Bronchial epithelial cell (primary cell): ENCODE data around the gene BPIFB3. TPM values are rescaled to one million over a fixed set of nuclear protein-coding genes. Genes with fewer than 3 reads are reported as not detected.
"Not testable (repeated sequence)": the region's sequence is repeated elsewhere in the genome, so short reads cannot be mapped to it uniquely, and the experiment has no call there.

Experiments used
- DNase-seq: peaks from one replicate; pipeline ENCODE4 v3.0.0-alpha.2; 2010; ENCODE audit warnings: low read depth
- FAIRE-seq: peaks from 2 replicates; lab custom pipeline; 2011; peaks lifted over from hg19 to GRCh38; lab: Jason Lieb, UNC
- H3K27me3 ChIP-seq: 2 replicates; pipeline ENCODE4 v1.5.1; 2011; ENCODE audit warnings: low read length; ENCODE audit not compliant: control insufficient read depth, insufficient read depth
- H3K36me3 ChIP-seq: 2 replicates; pipeline ENCODE4 v1.5.1; 2011; ENCODE audit warnings: low read length; ENCODE audit not compliant: control insufficient read depth, insufficient read depth
- H3K4me3 ChIP-seq: 2 replicates; pipeline ENCODE4 v1.5.1; 2011; ENCODE audit warnings: mild to moderate bottlenecking, low read depth, low read length, control low read depth
- total RNA-seq: library from RNA; depleted of rRNA; stranded (reverse); fragments of >200 nt; gene quantifications from 2 replicates; pipeline ENCODE4 v1.2.1, GENCODE V29; 2014
- TF ChIP-seq, protein P1 (sequence below): IDR thresholded peaks from 2 replicates; pipeline ENCODE4 v1.5.1; 2011; ENCODE audit warnings: mild to moderate bottlenecking, moderate library complexity, low read length, control low read depth, inconsistent platforms; ENCODE audit not compliant: insufficient read depth, severe bottlenecking

The BPIFB3 gene
- total RNA-seq, 1 donor from 2014 or later: not detected

DNA sequence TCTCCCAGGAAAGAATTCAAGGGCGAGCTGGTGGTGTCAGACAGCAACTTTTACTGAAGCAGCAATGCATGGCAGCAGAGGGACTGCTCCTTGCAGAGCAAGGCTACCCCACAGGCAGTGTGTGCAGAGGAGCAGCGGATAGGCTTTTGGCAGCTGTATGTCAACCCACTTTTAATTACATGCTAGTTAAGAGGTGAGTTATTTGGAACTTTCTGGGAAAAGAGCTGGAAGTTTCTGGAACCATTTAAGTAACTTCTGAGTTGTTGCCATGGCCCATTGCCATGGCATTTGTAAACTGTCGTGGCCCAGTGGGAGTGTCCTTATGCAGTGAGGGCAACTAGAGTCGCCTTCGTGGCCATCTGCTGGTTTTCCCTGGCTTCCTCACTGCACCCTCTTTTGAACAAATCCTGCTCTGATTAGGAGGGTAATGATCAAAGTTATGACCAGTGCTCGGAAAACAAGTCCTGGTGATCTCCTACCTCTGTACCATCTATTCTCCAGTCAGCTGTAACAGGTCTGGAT lies 59.7 kb downstream of the BPIFB3 start:
- no peak for FAIRE-seq
- no peaks in the 10 kb centered on the region for H3K27me3 ChIP-seq

DNA sequence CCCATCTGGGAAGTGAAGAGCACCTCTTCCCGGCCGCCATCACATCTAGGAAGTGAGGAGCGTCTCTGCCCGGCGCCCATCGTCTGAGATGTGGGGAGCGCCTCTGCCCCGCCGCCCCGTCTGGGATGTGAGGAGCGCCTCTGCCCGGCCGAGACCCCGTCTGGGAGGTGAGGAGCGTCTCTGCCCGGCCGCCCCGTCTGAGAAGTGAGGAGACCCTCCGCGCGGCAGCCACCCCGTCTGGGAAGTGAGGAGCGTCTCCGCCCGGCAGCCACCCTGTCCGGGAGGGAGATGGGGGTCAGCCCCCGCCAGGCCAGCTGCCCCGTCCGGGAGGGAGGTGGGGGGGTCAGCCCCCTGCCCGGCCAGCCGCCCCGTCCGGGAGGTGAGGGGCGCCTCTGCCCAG lies 61.8 kb downstream of the BPIFB3 start:
- DNase-seq, H3K27me3 ChIP-seq, H3K4me3 ChIP-seq, FAIRE-seq, H3K36me3 ChIP-seq: not testable (repeated sequence)

More for the DNA sequence above, 59.7 kb downstream of the BPIFB3 start:
- TF ChIP-seq, protein P1, sequence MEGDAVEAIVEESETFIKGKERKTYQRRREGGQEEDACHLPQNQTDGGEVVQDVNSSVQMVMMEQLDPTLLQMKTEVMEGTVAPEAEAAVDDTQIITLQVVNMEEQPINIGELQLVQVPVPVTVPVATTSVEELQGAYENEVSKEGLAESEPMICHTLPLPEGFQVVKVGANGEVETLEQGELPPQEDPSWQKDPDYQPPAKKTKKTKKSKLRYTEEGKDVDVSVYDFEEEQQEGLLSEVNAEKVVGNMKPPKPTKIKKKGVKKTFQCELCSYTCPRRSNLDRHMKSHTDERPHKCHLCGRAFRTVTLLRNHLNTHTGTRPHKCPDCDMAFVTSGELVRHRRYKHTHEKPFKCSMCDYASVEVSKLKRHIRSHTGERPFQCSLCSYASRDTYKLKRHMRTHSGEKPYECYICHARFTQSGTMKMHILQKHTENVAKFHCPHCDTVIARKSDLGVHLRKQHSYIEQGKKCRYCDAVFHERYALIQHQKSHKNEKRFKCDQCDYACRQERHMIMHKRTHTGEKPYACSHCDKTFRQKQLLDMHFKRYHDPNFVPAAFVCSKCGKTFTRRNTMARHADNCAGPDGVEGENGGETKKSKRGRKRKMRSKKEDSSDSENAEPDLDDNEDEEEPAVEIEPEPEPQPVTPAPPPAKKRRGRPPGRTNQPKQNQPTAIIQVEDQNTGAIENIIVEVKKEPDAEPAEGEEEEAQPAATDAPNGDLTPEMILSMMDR: no peak
- no peak for DNase-seq
- Histone ChIP-seq H3K36me3 (no peaks in the 10 kb centered on the region), H3K4me3 (no peak overlapping the region)

DNA sequence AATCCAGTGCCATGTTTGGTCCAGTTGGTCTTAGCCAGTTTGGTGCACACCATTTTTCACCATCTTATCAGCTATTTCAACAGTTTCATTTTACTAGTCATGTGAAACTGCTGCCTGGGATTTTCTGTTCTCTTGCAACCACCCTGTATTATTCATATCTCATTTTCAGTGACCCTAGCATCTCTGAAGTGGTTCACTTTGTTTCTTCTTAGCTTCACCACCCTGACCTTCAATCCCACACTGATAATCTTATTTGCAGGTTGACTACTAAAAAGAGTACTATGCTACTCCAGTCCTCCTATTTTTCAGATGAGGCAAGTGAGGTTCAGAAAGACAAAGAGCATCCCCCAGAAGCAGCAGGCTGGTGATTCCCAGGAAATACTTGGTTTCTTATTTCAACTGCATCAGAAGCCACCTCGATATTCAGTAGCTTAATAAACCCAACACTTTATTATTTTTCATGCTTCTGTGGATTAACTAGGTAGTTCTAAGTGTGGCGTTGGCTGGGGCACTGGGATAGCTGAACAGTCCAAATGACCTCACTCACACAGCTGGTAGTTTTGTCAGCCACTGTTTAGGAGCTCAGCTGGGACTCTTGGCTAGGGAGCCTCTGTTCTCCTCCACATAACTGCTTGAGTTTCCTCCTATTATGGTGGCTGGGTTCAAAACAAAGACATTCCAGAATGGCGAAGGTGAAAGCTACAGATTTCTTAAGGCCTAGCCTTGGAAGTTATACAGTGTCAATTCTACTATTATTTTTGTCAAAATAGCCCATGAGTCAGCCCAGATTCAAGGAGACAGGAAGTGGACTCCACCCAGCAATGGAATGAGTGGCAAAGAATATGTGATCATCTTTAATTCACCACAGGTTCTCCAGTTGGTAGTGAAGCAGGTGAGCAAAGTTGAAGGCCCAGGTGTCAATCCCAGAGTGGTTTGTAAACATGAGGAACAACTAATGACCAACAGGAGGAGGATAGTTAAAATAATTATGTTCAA lies 66.3 kb downstream of the BPIFB3 start:
- no peaks in the 10 kb centered on the region for H3K27me3 ChIP-seq
- DNase-seq: peak; percentile 48
- TF ChIP-seq, protein P1: no peak
- H3K36me3 ChIP-seq: no peaks in the 10 kb centered on the region
- no peak for FAIRE-seq
- H3K4me3 ChIP-seq: no peak overlapping the region

DNA sequence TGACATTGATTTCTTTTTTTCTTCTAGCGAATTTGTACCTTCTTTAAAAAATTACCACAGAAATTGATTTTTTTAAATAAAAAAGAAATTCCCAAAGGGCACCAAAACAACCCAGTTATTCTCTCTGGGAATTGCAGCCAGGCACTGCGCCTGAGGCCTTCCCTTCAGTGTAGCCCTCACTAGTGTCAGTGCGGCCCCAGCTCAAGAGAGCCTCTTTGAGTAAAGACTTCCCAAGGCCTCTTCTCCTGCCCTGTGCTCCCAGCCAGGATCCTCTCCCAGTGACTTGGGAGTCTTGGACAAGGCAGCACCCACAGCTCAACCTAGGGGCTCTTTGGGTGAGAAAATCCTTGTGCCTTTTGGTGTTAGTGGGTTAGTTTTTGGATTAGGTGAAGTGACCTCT lies 67.2 kb downstream of the BPIFB3 start:
- no peak for FAIRE-seq
- DNase-seq: no peak

DNA sequence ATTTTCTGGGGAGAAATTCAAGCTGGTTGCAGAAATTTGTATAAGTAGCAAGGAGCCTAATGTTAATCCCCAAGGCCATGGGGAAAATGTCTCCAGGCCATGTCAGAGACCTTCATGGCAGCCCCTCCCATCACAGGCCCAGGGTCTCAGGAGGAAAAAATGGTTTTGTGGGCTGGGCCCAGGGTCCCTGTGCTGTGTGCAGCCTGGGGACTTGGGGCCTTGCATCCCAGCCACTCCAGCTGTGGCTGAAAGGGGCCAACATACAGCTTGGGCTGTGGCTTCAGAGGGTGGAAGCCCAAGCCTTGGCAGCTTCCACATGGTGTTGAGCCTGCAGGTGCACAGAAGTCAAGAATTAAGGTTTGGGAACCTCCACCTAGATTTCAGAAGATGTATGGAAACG lies 68.6 kb downstream of the BPIFB3 start:
- not testable (repeated sequence) for H3K4me3 ChIP-seq, H3K36me3 ChIP-seq, FAIRE-seq, DNase-seq, H3K27me3 ChIP-seq

More for the DNA sequence above, 67.2 kb downstream of the BPIFB3 start:
- no peaks in the 10 kb centered on the region for H3K27me3 ChIP-seq
- no peaks in the 10 kb centered on the region for H3K36me3 ChIP-seq
- TF ChIP-seq, protein P1: no peak
- H3K4me3 ChIP-seq: no peak overlapping the region

Other genes with a start within 250 kb of the BPIFB3 start
- 68.5 and 84.2 TPM in 2 replicates for gene MAPRE1, start 233.9 kb upstream of the BPIFB3 start, total RNA-seq
- under 0.01 and 0.38 TPM in 2 replicates for gene EFCAB8, start 195.0 kb upstream of the BPIFB3 start, total RNA-seq
- not detected in 2 replicates for gene SUN5, start 49.5 kb upstream of the BPIFB3 start, total RNA-seq
- gene BPIFB2, start 46.2 kb upstream of the BPIFB3 start, total RNA-seq: not detected in 2 replicates
- not detected in 2 replicates for gene BPIFB6, start 22.3 kb upstream of the BPIFB3 start, total RNA-seq
- gene BPIFB4, start 25.7 kb downstream of the BPIFB3 start, total RNA-seq: not detected in 2 replicates
- gene BPIFA2, start 114.3 kb downstream of the BPIFB3 start, total RNA-seq: not detected in 2 replicates
- gene BPIFA3, start 163.4 kb downstream of the BPIFB3 start, total RNA-seq: not detected in 2 replicates
- not detected in 2 replicates for gene BPIFA1, start 182.1 kb downstream of the BPIFB3 start, total RNA-seq
- not detected in 2 replicates for gene BPIFB1, start 229.3 kb downstream of the BPIFB3 start, total RNA-seq